Natural killer cell (primary cell): ENCODE measurements around the gene IFT20. TPM values are rescaled to one million over a fixed set of nuclear protein-coding genes. Genes with fewer than 3 reads are reported as not detected.

ENCODE experiments used
- ATAC-seq, 3 donors: fragments of 150-1000 bp in 2 of 3; fragments of 200-7000 bp in 1 of 3; cut with Tn5 transposase; 1 replicate in 1 of 3; 2 replicates in 2 of 3; pipeline ENCODE4 v1.10.0; 2021; ENCODE audit warnings: mild to moderate bottlenecking in 2 of 3, moderate library complexity in 2 of 3
- DNase-seq, 2 donors: peaks; one replicate each; pipeline versions ENCODE4 v3.0.0 to v3.0.0-alpha.2; 2013 to 2021; ENCODE audit warnings: mixed read lengths in 1 of 2
- H3K27ac ChIP-seq: one replicate; pipeline ENCODE4 v1.5.1; 2013; ENCODE audit warnings: mild to moderate bottlenecking, low read length
- H3K27me3 ChIP-seq: one replicate; pipeline ENCODE4 v1.6.1; 2013; ENCODE audit warnings: low read length; ENCODE audit not compliant: control insufficient read depth, insufficient read depth
- H3K36me3 ChIP-seq: one replicate; pipeline ENCODE4 v1.6.1; 2013; ENCODE audit warnings: low read length; ENCODE audit not compliant: control insufficient read depth, insufficient read depth
- H3K4me1 ChIP-seq: one replicate; pipeline ENCODE4 v1.6.1; 2013; ENCODE audit warnings: low read length; ENCODE audit not compliant: control insufficient read depth, insufficient read depth
- H3K4me3 ChIP-seq: one replicate; pipeline ENCODE4 v1.5.1; 2013; ENCODE audit warnings: low read length
- H3K9me3 ChIP-seq: one replicate; pipeline ENCODE4 v1.6.1; 2013; ENCODE audit warnings: low read length; ENCODE audit not compliant: control insufficient read depth, insufficient read depth
- H3K27ac Mint-ChIP-seq, 2 donors: one replicate each; pipeline ENCODE4 v1.8.0; 2022; ENCODE audit warnings: mild to moderate bottlenecking in 2 of 2, mixed read lengths in 2 of 2, moderate library complexity in 1 of 2
- H3K27me3 Mint-ChIP-seq, 2 donors: one replicate each; pipeline ENCODE4 v1.8.0; 2022; ENCODE audit warnings: low read depth in 2 of 2, mixed read lengths in 2 of 2
- H3K36me3 Mint-ChIP-seq: one replicate; pipeline ENCODE4 v1.8.0; 2022; ENCODE audit warnings: mixed read lengths
- H3K4me1 Mint-ChIP-seq, 2 donors: one replicate each; pipeline ENCODE4 v1.8.0; 2022; ENCODE audit warnings: mixed read lengths in 2 of 2
- H3K4me3 Mint-ChIP-seq: one replicate; pipeline ENCODE4 v1.8.0; 2022; ENCODE audit warnings: mild to moderate bottlenecking, moderate library complexity, mixed read lengths
- H3K9me3 Mint-ChIP-seq, 2 donors: one replicate each; pipeline ENCODE4 v1.8.0; 2022; ENCODE audit warnings: mixed read lengths in 2 of 2
- WGBS: methylation state at CpG from one replicate; pipeline ENCODE4 v1.1.7; 2013; ENCODE audit warnings: missing lambda C conversion rate; ENCODE audit not compliant: insufficient coverage; 5-methylcytosine and 5-hydroxymethylcytosine counted together
- intact Hi-C: fragments of 100-400 bp; cut with micrococcal nuclease; formaldehyde crosslinking; loops from one replicate; pipeline ENCODE4 v1.14.2; 2022
- total RNA-seq, 4 donors: library from RNA; stranded (reverse); fragments of 120-200 nt in 1 of 4; gene quantifications; one replicate each; pipeline versions ENCODE4 v1.2.3 to v1.2.4, GENCODE V29; 2013 to 2022
- TF ChIP-seq, protein P1 (sequence below): fragments of 200-600 bp; IDR thresholded peaks from one replicate; pipeline ENCODE4 v1.8.0; 2022; ENCODE audit warnings: antibody characterized with exemption

The IFT20 gene
- total RNA-seq, 3 donors from 2014 or later (not counting 1 experiment from before 2014, with no cell fraction given), result 50.0 to 109 (median 68.6) TPM

DNA sequence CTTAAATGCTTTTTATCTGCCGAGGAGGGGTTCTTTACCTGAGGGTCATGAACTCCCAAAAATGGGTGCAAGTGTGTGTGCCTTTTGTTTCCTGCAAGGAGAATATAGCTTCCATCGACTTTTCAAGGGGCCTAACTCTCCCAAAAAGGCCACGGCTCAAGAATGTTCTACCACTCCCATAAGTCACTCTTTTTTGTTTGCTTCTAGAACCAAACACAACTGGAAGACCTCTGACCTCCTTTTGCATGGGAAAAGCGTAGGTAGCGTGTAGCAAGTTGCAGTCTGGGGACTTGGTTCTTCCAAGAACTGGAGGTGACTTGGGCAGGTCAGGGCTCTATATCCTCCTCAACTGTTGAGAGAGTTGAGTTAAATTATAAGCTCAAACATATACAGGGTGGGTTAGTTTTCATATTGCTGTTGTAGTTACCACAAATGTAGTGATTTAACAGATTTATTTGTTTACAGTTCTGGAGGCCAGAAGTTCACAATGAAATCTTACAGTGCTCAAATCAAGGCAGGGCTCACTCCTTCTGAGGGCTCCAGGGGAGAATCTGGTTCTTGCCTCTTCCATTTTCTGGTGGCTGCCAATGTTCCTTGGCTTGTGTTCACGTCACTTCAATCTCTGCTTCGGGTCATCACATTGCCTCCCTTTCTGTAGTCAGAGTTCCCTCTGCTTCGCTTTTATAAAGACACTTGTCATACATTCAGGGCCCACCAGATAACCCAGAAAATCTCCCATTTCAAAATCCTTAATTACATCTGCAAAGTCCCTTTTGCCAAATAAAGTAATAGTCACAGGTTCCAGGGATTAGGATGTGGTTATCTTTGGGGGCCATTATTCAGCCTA lies 14.8 kb downstream of the IFT20 start:
- TF ChIP-seq, protein P1, sequence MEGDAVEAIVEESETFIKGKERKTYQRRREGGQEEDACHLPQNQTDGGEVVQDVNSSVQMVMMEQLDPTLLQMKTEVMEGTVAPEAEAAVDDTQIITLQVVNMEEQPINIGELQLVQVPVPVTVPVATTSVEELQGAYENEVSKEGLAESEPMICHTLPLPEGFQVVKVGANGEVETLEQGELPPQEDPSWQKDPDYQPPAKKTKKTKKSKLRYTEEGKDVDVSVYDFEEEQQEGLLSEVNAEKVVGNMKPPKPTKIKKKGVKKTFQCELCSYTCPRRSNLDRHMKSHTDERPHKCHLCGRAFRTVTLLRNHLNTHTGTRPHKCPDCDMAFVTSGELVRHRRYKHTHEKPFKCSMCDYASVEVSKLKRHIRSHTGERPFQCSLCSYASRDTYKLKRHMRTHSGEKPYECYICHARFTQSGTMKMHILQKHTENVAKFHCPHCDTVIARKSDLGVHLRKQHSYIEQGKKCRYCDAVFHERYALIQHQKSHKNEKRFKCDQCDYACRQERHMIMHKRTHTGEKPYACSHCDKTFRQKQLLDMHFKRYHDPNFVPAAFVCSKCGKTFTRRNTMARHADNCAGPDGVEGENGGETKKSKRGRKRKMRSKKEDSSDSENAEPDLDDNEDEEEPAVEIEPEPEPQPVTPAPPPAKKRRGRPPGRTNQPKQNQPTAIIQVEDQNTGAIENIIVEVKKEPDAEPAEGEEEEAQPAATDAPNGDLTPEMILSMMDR, result no peak
- Histone ChIP-seq H3K4me3 (no peak overlapping the region), H3K4me1 (peaks cover 18% of the 10 kb centered on the region), H3K36me3 (no peaks in the 10 kb centered on the region), H3K27ac (no peak overlapping the region), H3K9me3 (no peaks in the 10 kb centered on the region), H3K27me3 (no peaks in the 10 kb centered on the region)
- DNase-seq, result no peak
- H3K27ac Mint-ChIP-seq, result peak overlapping the region; percentile 78 to 90
- H3K9me3 Mint-ChIP-seq, result no peaks in the 10 kb centered on the region
- peaks cover 25 to 28% of the 10 kb centered on the region in 2 donors for H3K4me1 Mint-ChIP-seq
- H3K4me3 Mint-ChIP-seq, result peak overlapping the region; percentile 89
- intact Hi-C loops, result no loop called here
- H3K36me3 Mint-ChIP-seq, result no peaks in the 10 kb centered on the region
- ATAC-seq, result no peak
- WGBS, result 89% methylated on average over 8 of the region's 8 CpGs
- no peaks in the 10 kb centered on the region for H3K27me3 Mint-ChIP-seq

DNA sequence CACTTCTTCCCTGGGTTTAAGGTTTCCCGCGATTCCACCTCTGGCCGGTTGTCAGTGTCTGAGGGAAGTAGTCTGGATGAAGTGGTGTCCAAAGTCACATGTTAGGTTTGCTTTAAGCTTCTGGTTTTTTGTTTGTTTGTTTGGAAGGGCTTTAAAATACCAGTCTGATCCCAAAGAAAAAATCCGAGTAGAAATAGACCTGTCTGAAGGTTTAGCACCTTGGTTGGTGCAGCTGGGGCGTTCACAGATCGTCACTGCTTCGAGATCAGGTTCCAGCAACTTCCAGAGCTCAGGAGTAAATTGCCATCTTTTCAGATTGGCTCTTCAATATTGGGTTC lies 15.7 kb downstream of the IFT20 start:
- peaks cover 25 to 28% of the 10 kb centered on the region in 2 donors for H3K4me1 Mint-ChIP-seq
- no peaks in the 10 kb centered on the region for H3K27me3 Mint-ChIP-seq
- H3K27ac Mint-ChIP-seq, result peak overlapping the region; percentile 78 to 90
- ATAC-seq, result no peak
- Histone ChIP-seq H3K4me1 (peaks cover 18% of the 10 kb centered on the region), H3K27me3 (no peaks in the 10 kb centered on the region), H3K36me3 (no peaks in the 10 kb centered on the region), H3K9me3 (no peaks in the 10 kb centered on the region), H3K4me3 (peak overlapping the region; percentile 77), H3K27ac (peak overlapping the region; percentile 19)
- no peak for DNase-seq
- H3K9me3 Mint-ChIP-seq, result no peaks in the 10 kb centered on the region
- intact Hi-C loops, result loop anchor here (1.0 kb wide), 2 partner anchors 16 to 38 kb away; partner anchors contain the start of genes IFT20, POLDIP2 and TNFAIP1
- TF ChIP-seq, protein P1, result no peak
- no peaks in the 10 kb centered on the region for H3K36me3 Mint-ChIP-seq
- peak overlapping the region; percentile 89 for H3K4me3 Mint-ChIP-seq
- WGBS, result 7% methylated on average over 7 of the region's 7 CpGs

DNA sequence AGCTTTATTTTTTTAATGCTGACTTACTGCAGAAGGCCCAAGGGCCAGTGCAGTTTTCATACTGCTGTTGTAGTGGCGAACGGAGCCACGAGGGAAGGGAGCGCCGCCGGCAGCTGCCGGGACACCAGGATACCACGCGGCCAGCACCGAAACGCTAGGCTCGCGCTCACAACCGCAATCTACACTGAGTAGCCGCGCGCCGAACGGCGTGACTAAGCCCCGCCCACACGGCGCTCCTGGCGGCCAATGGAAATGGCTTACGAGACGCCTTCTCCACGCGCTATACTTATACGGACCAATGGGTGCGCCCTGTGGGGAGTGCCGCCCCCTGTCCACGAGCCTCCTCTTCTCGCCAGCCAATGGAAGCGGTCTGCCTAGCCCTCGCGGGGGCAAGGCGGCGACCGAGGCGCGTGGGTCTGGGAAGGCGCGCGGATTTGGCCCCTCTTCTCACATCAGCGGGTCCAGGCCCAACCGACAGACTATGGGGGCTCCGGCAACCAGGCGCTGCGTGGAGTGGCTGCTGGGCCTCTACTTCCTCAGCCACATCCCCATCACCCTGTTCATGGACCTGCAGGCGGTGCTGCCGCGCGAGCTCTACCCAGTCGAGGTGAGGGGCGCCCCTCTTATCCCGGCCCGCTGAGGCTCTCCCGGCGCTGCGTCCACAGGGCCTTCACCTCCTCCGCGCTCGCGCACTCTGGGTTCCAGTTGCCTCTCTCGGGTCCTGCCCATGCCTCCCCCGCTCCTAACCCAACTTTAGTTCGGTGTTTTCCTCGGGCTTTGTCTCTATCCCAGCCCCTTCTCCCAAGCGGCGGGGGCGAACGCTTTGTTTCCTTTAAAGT lies 16.3 kb downstream of the IFT20 start, which contains the start of gene TMEM97:
TSS of gene TMEM97 (plus strand) at position 442 of the 839 bp plus-strand sequence. CDS start at position 482, 40 bp downstream.
- WGBS, result under 1% methylated on average over 72 of the region's 72 CpGs
- intact Hi-C loops, result loop anchor here (1.0 kb wide), 2 partner anchors 16 to 38 kb away; partner anchors contain the start of genes IFT20, POLDIP2 and TNFAIP1
- Histone ChIP-seq H3K27me3 (no peaks in the 10 kb centered on the region), H3K27ac (peak within 1 kb of the TSS; percentile 19), H3K4me3 (peak within 1 kb of the TSS; percentile 77), H3K9me3 (no peaks in the 10 kb centered on the region), H3K4me1 (peaks cover 18% of the 10 kb centered on the region), H3K36me3 (no peaks in the 10 kb centered on the region)
- peak within 1 kb of the TSS; percentile 89 for H3K4me3 Mint-ChIP-seq
- H3K27me3 Mint-ChIP-seq, result no peaks in the 10 kb centered on the region
- DNase-seq, result peak; percentile 94 to 97
- peaks cover 25 to 28% of the 10 kb centered on the region in 2 donors for H3K4me1 Mint-ChIP-seq
- H3K27ac Mint-ChIP-seq, result peak within 1 kb of the TSS; percentile 78 to 90
- ATAC-seq, result peak; percentile 97 to 99 (median 98)
- no peaks in the 10 kb centered on the region for H3K9me3 Mint-ChIP-seq
- TF ChIP-seq, protein P1, result no peak
- no peaks in the 10 kb centered on the region for H3K36me3 Mint-ChIP-seq
